T-helper 22 cell (primary cell): ENCODE measurements around the gene CAMK4.
A peak's percentile ranks its signal among the peaks of the same experiment; 100 is the strongest.

Experiments used
- DNase-seq: peaks from one replicate; pipeline ENCODE4 v3.0.0-alpha.2; 2020; ENCODE audit warnings: low read depth

The CAMK4 gene

GRCh38 chr5:111493031-111493430 is 268.8 kb downstream of the CAMK4 start:
- no peak for DNase-seq

GRCh38 chr5:111494355-111494999 is 270.3 kb downstream of the CAMK4 start:
- no peak for DNase-seq

- DNase-seq = no peak
Measured at GRCh38 chr5:111495159-111495558, 271.0 kb downstream of the CAMK4 start.

- DNase-seq = no peak
Measured at GRCh38 chr5:111498346-111498745, 274.2 kb downstream of the CAMK4 start.

- DNase-seq = no peak
Measured at GRCh38 chr5:111502956-111503355, 278.8 kb downstream of the CAMK4 start.

GRCh38 chr5:111505096-111505495 is 280.9 kb downstream of the CAMK4 start:
- no peak for DNase-seq

GRCh38 chr5:111507276-111507675 is 283.1 kb downstream of the CAMK4 start:
- no peak for DNase-seq

GRCh38 chr5:111509119-111509518 is 284.9 kb downstream of the CAMK4 start:
- no peak for DNase-seq

GRCh38 chr5:111511174-111511830 is 287.1 kb downstream of the CAMK4 start:
- no peak for DNase-seq

- peak; percentile 0 for DNase-seq
Measured at GRCh38 chr5:111511831-111512374, 287.7 kb downstream of the CAMK4 start.

GRCh38 chr5:111512375-111513130 is 288.4 kb downstream of the CAMK4 start, which contains the start of gene STARD4:
TSS of gene STARD4 (minus strand) at chr5:111512535. CDS start at chr5:111507433, 5,102 bp downstream.
- peak; percentile 88 for DNase-seq

- DNase-seq = no peak
Measured at GRCh38 chr5:111513131-111513520, 288.9 kb downstream of the CAMK4 start.

- no peak for DNase-seq
Measured at GRCh38 chr5:111514087-111514486, 289.9 kb downstream of the CAMK4 start.

GRCh38 chr5:111517853-111518501 is 293.8 kb downstream of the CAMK4 start:
- DNase-seq = no peak

- no peak for DNase-seq
Measured at GRCh38 chr5:111518777-111519176, 294.6 kb downstream of the CAMK4 start.

GRCh38 chr5:111520908-111521307 is 296.7 kb downstream of the CAMK4 start:
- DNase-seq = no peak

- no peak for DNase-seq
Measured at GRCh38 chr5:111528056-111528455, 303.9 kb downstream of the CAMK4 start.

- DNase-seq = peak; percentile 90
Measured at GRCh38 chr5:111530298-111530740, 306.1 kb downstream of the CAMK4 start.

GRCh38 chr5:111532886-111533582 is 308.9 kb downstream of the CAMK4 start:
- DNase-seq = no peak

GRCh38 chr5:111535879-111536549 is 311.8 kb downstream of the CAMK4 start:
- DNase-seq = no peak
